NCI-H460 (cell line): ENCODE results near the gene ASCC1. TPM values are rescaled to one million over a fixed set of nuclear protein-coding genes. Genes with fewer than 3 reads are reported as not detected.
A peak's percentile ranks its signal among the peaks of the same experiment; 100 is the strongest.

Source experiments
- DNase-seq: peaks from one replicate; pipeline ENCODE4 v3.0.0-alpha.2; 2016; ENCODE audit warnings: low read depth; ENCODE audit errors: extremely low read depth
- total RNA-seq: library from RNA; depleted of rRNA; stranded (reverse); fragments of >200 nt; shearing (Covaris generic); gene quantifications from 2 replicates; pipeline ENCODE4 v1.2.3, GENCODE V29; 2014

The ASCC1 gene
- total RNA-seq, 1 experiment from 2014 or later, result 59.7 TPM

- DNase-seq, result no peak
Measured at GRCh38 chr10:72105098-72105475, 111.0 kb downstream of the ASCC1 start.

GRCh38 chr10:72104472-72105097, 111.5 kb downstream of the ASCC1 start:
- DNase-seq, result no peak

- no peak for DNase-seq
Measured at GRCh38 chr10:72099600-72099921, 116.5 kb downstream of the ASCC1 start.

GRCh38 chr10:72098836-72099599, 117.1 kb downstream of the ASCC1 start:
- no peak for DNase-seq

- DNase-seq, result no peak
Measured at GRCh38 chr10:72098301-72098835, 117.7 kb downstream of the ASCC1 start.

GRCh38 chr10:72097448-72098300, 118.4 kb downstream of the ASCC1 start:
- peak; percentile 90 for DNase-seq

- peak; percentile 16 for DNase-seq
Measured at GRCh38 chr10:72096115-72097000, 119.7 kb downstream of the ASCC1 start.

GRCh38 chr10:72095195-72095594, 120.9 kb downstream of the ASCC1 start:
- no peak for DNase-seq

GRCh38 chr10:72094574-72094973, 121.5 kb downstream of the ASCC1 start:
- DNase-seq, result no peak

GRCh38 chr10:72093450-72093849, 122.6 kb downstream of the ASCC1 start:
- no peak for DNase-seq

GRCh38 chr10:72092987-72093386, 123.1 kb downstream of the ASCC1 start:
- no peak for DNase-seq

GRCh38 chr10:72092171-72092924, 123.7 kb downstream of the ASCC1 start:
- DNase-seq, result no peak

GRCh38 chr10:72090326-72090725, 125.8 kb downstream of the ASCC1 start:
- DNase-seq, result no peak

GRCh38 chr10:72089618-72090017, 126.5 kb downstream of the ASCC1 start:
- peak; percentile 75 for DNase-seq

- DNase-seq, result no peak
Measured at GRCh38 chr10:72088889-72089575, 127.0 kb downstream of the ASCC1 start.

- no peak for DNase-seq
Measured at GRCh38 chr10:72087969-72088888, 127.8 kb downstream of the ASCC1 start, which contains the start of gene SPOCK2. TSS of gene SPOCK2 (minus strand) at chr10:72088551. CDS start at chr10:72088328, 223 bp downstream.

- no peak for DNase-seq
Measured at GRCh38 chr10:72087392-72087968, 128.6 kb downstream of the ASCC1 start.
